Left renal cortex interstitium (tissue), 4 donors: ENCODE results near the gene CCDC39. TPM values are rescaled to one million over a fixed set of nuclear protein-coding genes. Genes with fewer than 3 reads are reported as not detected.

ENCODE experiments used
- polyA plus RNA-seq, 4 donors: library from polyadenylated mRNA; unstranded; fragments of 120-200 nt; gene quantifications; one replicate each; pipeline ENCODE4 v1.2.1, GENCODE V29; 2013; ENCODE audit not compliant: insufficient read length in 4 of 4

Gene CCDC39
- polyA plus RNA-seq, 4 donors, result 3.4 to 9.2 (median 5.1) TPM

Other genes starting within 250 kb of the CCDC39 start
- 100 to 1,000 TPM in 3 of 4 donors, 10 to 100 TPM in 1; 99.1 to 157 (median 112) TPM for gene TTC14, start 77.3 kb downstream of the CCDC39 start, polyA plus RNA-seq
- gene FXR1, start 233.2 kb upstream of the CCDC39 start, polyA plus RNA-seq, result 100 to 1,000 TPM; 174 to 261 (median 213) TPM